H9 (cell line): ENCODE measurements around the gene PHF8. TPM values are rescaled to one million over a fixed set of nuclear protein-coding genes. Genes with fewer than 3 reads are reported as not detected.

Experiments used
- DNase-seq: peaks from one replicate; pipeline ENCODE4 v3.0.0-alpha.2; 2017
- H2AFZ ChIP-seq: one replicate; pipeline ENCODE4 v1.6.1; 2013; ENCODE audit warnings: mild to moderate bottlenecking, low read length, control low read depth, moderate library complexity
- H2AK5ac ChIP-seq: 2 replicates; pipeline ENCODE4 v1.6.1; 2013; ENCODE audit warnings: low read length, control low read depth, mixed read lengths; ENCODE audit not compliant: insufficient read length
- H2BK120ac ChIP-seq: one replicate; pipeline ENCODE4 v1.6.1; 2013; ENCODE audit warnings: low read depth, mild to moderate bottlenecking, low read length, control low read depth, inconsistent platforms; ENCODE audit not compliant: poor library complexity, severe bottlenecking
- H2BK12ac ChIP-seq: 2 replicates; pipeline ENCODE4 v1.6.1; 2013; ENCODE audit warnings: low read length, control low read depth, mixed read lengths, low read depth; ENCODE audit not compliant: insufficient read length
- H2BK15ac ChIP-seq: 2 replicates; pipeline ENCODE4 v1.6.1; 2013; ENCODE audit warnings: low read depth, low read length, control low read depth
- H2BK20ac ChIP-seq: one replicate; pipeline ENCODE4 v1.6.1; 2013; ENCODE audit warnings: low read depth, mild to moderate bottlenecking, low read length, control low read depth, inconsistent platforms; ENCODE audit not compliant: poor library complexity, severe bottlenecking
- H2BK5ac ChIP-seq: 2 replicates; pipeline ENCODE4 v1.6.1; 2013; ENCODE audit warnings: low read length, control low read depth, mixed read lengths; ENCODE audit not compliant: insufficient read length
- H3K14ac ChIP-seq: 2 replicates; pipeline ENCODE4 v1.6.1; 2013; ENCODE audit warnings: low read length, control low read depth; ENCODE audit not compliant: insufficient read depth
- H3K18ac ChIP-seq: 2 replicates; pipeline ENCODE4 v1.6.1; 2013; ENCODE audit warnings: low read depth, mild to moderate bottlenecking, mixed read lengths, low read length, control low read depth; ENCODE audit not compliant: insufficient read length
- H3K23ac ChIP-seq: 2 replicates; pipeline ENCODE4 v1.6.1; 2013; ENCODE audit warnings: low read length, control low read depth, mixed read lengths, low read depth; ENCODE audit not compliant: insufficient read length
- H3K23me2 ChIP-seq: 2 replicates; pipeline ENCODE4 v1.6.1; 2013; ENCODE audit warnings: low read depth, mild to moderate bottlenecking, mixed read lengths, low read length, control low read depth; ENCODE audit not compliant: insufficient read length, poor library complexity, severe bottlenecking
- H3K27ac ChIP-seq: 2 replicates; pipeline ENCODE4 v1.5.1; 2013; ENCODE audit warnings: low read length, control low read depth, mixed read lengths, low read depth; ENCODE audit not compliant: insufficient read length
- H3K27me3 ChIP-seq: 2 replicates; pipeline ENCODE4 v1.6.1; 2013; ENCODE audit warnings: low read length, control low read depth, inconsistent platforms; ENCODE audit not compliant: insufficient read depth
- H3K4ac ChIP-seq: 2 replicates; pipeline ENCODE4 v1.6.1; 2013; ENCODE audit warnings: low read depth, mild to moderate bottlenecking, control low read depth, inconsistent platforms, low read length, moderate library complexity
- H3K4me1 ChIP-seq: 2 replicates; pipeline ENCODE4 v1.6.1; 2013; ENCODE audit warnings: low read length, control low read depth, inconsistent platforms; ENCODE audit not compliant: insufficient read depth
- H3K4me2 ChIP-seq: 2 replicates; pipeline ENCODE4 v1.6.1; 2013; ENCODE audit warnings: low read length, control low read depth, mixed read lengths; ENCODE audit not compliant: insufficient read length, insufficient read depth
- H3K56ac ChIP-seq: 2 replicates; pipeline ENCODE4 v1.6.1; 2013; ENCODE audit warnings: low read depth, mild to moderate bottlenecking, mixed read lengths, low read length, control low read depth; ENCODE audit not compliant: insufficient read length
- H3K79me1 ChIP-seq: 2 replicates; pipeline ENCODE4 v1.6.1; 2013; ENCODE audit warnings: low read depth, mild to moderate bottlenecking, moderate library complexity, low read length, control low read depth, inconsistent platforms; ENCODE audit not compliant: insufficient read depth, poor library complexity, severe bottlenecking
- H3K79me2 ChIP-seq: 2 replicates; pipeline ENCODE4 v1.6.1; 2013; ENCODE audit warnings: low read length, control low read depth, inconsistent platforms; ENCODE audit not compliant: insufficient read depth
- H3K9ac ChIP-seq: 2 replicates; pipeline ENCODE4 v1.6.1; 2013; ENCODE audit warnings: low read length, control low read depth, mixed read lengths; ENCODE audit not compliant: insufficient read length; ENCODE audit errors: extremely low read depth
- H3K9me3 ChIP-seq: one replicate; pipeline ENCODE4 v1.6.1; 2013; ENCODE audit warnings: low read depth, low read length, inconsistent platforms; ENCODE audit not compliant: control insufficient read depth
- H3T11ph ChIP-seq: one replicate; pipeline ENCODE4 v1.6.1; 2013; ENCODE audit warnings: mild to moderate bottlenecking, low read length, control low read depth, inconsistent platforms
- H4K20me1 ChIP-seq: one replicate; pipeline ENCODE4 v1.6.1; 2013; ENCODE audit not compliant: control insufficient read depth, insufficient read length, insufficient read depth
- H4K5ac ChIP-seq: 2 replicates; pipeline ENCODE4 v1.6.1; 2013; ENCODE audit warnings: low read depth, mild to moderate bottlenecking, mixed read lengths, low read length, control low read depth; ENCODE audit not compliant: insufficient read length
- H4K8ac ChIP-seq: replicated peaks from 2 replicates; pipeline ENCODE4 v1.6.1; 2013; ENCODE audit warnings: low read length, control low read depth, mixed read lengths, low read depth; ENCODE audit not compliant: insufficient read length
- H4K91ac ChIP-seq: 2 replicates; pipeline ENCODE4 v1.6.1; 2013; ENCODE audit warnings: low read depth, mild to moderate bottlenecking, moderate library complexity, mixed read lengths, low read length, control low read depth; ENCODE audit not compliant: insufficient read length
- H3K27ac Mint-ChIP-seq, 3 experiments: 2 replicates in 2 of 3; 3 replicates in 1 of 3; pipeline ENCODE4 v1.8.0; 2020 to 2021; ENCODE audit warnings: mixed read lengths in 3 of 3, mild to moderate bottlenecking in 1 of 3, moderate library complexity in 1 of 3
- H3K27me3 Mint-ChIP-seq: 2 replicates; pipeline ENCODE4 v1.8.0; 2021; ENCODE audit warnings: low read depth, mild to moderate bottlenecking, moderate library complexity, mixed read lengths
- H3K36me3 Mint-ChIP-seq, 3 experiments: 2 replicates in 2 of 3; 3 replicates in 1 of 3; pipeline ENCODE4 v1.8.0; 2020 to 2021; ENCODE audit warnings: low read depth in 3 of 3, mixed read lengths in 3 of 3; ENCODE audit not compliant: insufficient read depth in 1 of 3
- H3K4me1 Mint-ChIP-seq, 2 experiments: 2 replicates each; pipeline ENCODE4 v1.8.0; 2020; ENCODE audit warnings: mixed read lengths in 2 of 2
- H3K4me3 Mint-ChIP-seq, 2 experiments: 2 replicates in 1 of 2; 3 replicates in 1 of 2; pipeline ENCODE4 v1.8.0; 2020 to 2021; ENCODE audit warnings: mild to moderate bottlenecking in 2 of 2, mixed read lengths in 2 of 2, moderate library complexity in 1 of 2
- H3K9me3 Mint-ChIP-seq, 2 experiments: 2 replicates in 1 of 2; 3 replicates in 1 of 2; pipeline ENCODE4 v1.8.0; 2020; ENCODE audit warnings: mild to moderate bottlenecking in 2 of 2, mixed read lengths in 2 of 2, moderate library complexity in 1 of 2
- WGBS: extraction: QIAGEN DNeasy Blood & Tissue Kit; methylation state at CpG from one replicate; pipeline ENCODE4 v1.1.7; 2013; ENCODE audit warnings: missing lambda C conversion rate, low lambda C conversion rate, mixed read lengths; ENCODE audit not compliant: insufficient read length; ENCODE audit errors: extremely low coverage; 5-methylcytosine and 5-hydroxymethylcytosine counted together
- total RNA-seq: library from RNA; stranded (reverse); gene quantifications from 2 replicates; pipeline ENCODE4 v1.2.1, GENCODE V29; 2021
- TF ChIP-seq, protein P1 (sequence below): fragments of 200-600 bp; sonication (generic); conservative IDR thresholded peaks from 3 replicates; pipeline ENCODE4 v1.8.0; 2021; ENCODE audit warnings: antibody characterized with exemption, mild to moderate bottlenecking

Gene PHF8
- total RNA-seq, 1 experiment from 2014 or later, result 38.9 TPM

DNA sequence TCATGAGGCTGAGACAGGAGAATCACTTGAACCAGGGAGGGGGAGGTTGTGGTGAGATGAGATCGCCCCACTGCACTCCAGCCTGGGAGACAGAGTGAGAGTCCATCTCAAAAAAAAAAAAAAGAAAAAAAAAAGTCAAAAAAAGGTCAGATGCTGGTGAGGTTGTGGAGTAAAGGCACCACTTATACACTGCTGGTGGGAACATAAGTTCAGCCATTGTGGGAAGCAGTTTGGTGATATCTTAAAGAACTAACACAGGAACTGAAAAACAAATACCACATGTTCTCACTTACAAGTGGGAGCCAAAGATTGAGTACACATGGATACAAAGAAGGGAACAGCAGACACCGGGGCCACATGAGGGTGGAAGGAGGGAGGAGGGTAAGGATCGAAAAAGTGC, 149.0 kb downstream of the PHF8 start:
- Mint-ChIP-seq H3K9me3 (peaks cover 62 to 66% of the 10 kb centered on the region in 2 experiments), H3K27me3 (no peaks in the 10 kb centered on the region; the same call in none of the 2 replicates), H3K36me3 (peaks cover 0 to 15% (median 0%) of the 10 kb centered on the region in 3 experiments; a peak in 4 of 7 replicates), H3K4me1 (no peaks in the 10 kb centered on the region), H3K27ac (no peak overlapping the region), H3K4me3 (no peak overlapping the region)
- no CpG with 5 or more reads among the region's 3 CpGs for WGBS
- H3T11ph ChIP-seq, result no peak overlapping the region
- H3K23ac ChIP-seq, result no peak overlapping the region
- no peak overlapping the region for H2BK12ac ChIP-seq
- H4K8ac ChIP-seq, result no peak overlapping the region
- TF ChIP-seq, protein P1, sequence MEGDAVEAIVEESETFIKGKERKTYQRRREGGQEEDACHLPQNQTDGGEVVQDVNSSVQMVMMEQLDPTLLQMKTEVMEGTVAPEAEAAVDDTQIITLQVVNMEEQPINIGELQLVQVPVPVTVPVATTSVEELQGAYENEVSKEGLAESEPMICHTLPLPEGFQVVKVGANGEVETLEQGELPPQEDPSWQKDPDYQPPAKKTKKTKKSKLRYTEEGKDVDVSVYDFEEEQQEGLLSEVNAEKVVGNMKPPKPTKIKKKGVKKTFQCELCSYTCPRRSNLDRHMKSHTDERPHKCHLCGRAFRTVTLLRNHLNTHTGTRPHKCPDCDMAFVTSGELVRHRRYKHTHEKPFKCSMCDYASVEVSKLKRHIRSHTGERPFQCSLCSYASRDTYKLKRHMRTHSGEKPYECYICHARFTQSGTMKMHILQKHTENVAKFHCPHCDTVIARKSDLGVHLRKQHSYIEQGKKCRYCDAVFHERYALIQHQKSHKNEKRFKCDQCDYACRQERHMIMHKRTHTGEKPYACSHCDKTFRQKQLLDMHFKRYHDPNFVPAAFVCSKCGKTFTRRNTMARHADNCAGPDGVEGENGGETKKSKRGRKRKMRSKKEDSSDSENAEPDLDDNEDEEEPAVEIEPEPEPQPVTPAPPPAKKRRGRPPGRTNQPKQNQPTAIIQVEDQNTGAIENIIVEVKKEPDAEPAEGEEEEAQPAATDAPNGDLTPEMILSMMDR, result no peak
- no peak overlapping the region for H2BK15ac ChIP-seq
- no peaks in the 10 kb centered on the region for H3K27me3 ChIP-seq
- H3K23me2 ChIP-seq, result no peaks in the 10 kb centered on the region
- no peak overlapping the region for H4K5ac ChIP-seq
- no peak overlapping the region for H3K18ac ChIP-seq
- H4K91ac ChIP-seq, result no peak overlapping the region
- no peaks in the 10 kb centered on the region for H3K4me1 ChIP-seq
- H3K27ac ChIP-seq, result no peak overlapping the region
- H3K56ac ChIP-seq, result no peak overlapping the region
- H3K79me1 ChIP-seq, result no peaks in the 10 kb centered on the region
- peaks cover 12% of the 10 kb centered on the region for H3K9me3 ChIP-seq
- H4K20me1 ChIP-seq, result no peaks in the 10 kb centered on the region
- H3K4me2 ChIP-seq, result no peak overlapping the region
- no peak overlapping the region for H2AK5ac ChIP-seq
- H3K4ac ChIP-seq, result no peak overlapping the region
- no peak overlapping the region for H3K14ac ChIP-seq
- H2BK20ac ChIP-seq, result no peak overlapping the region
- no peak overlapping the region for H3K9ac ChIP-seq
- H2BK120ac ChIP-seq, result no peak overlapping the region
- DNase-seq, result no peak
- H2BK5ac ChIP-seq, result no peak overlapping the region
- no peaks in the 10 kb centered on the region for H3K79me2 ChIP-seq
- no peak overlapping the region for H2AFZ ChIP-seq

Other genes with a start within 250 kb of the PHF8 start
- 9.1 and 9.2 TPM in 2 replicates for gene FAM120C, start 138.8 kb upstream of the PHF8 start, total RNA-seq